Measurements from ENCODE around the gene CLSTN2. TPM values are rescaled to one million over a fixed set of nuclear protein-coding genes. Genes with fewer than 3 reads are reported as not detected.

The CLSTN2 gene
- total and polyA plus RNA-seq, 5 donors from 2014 or later, result not detected

DNA sequence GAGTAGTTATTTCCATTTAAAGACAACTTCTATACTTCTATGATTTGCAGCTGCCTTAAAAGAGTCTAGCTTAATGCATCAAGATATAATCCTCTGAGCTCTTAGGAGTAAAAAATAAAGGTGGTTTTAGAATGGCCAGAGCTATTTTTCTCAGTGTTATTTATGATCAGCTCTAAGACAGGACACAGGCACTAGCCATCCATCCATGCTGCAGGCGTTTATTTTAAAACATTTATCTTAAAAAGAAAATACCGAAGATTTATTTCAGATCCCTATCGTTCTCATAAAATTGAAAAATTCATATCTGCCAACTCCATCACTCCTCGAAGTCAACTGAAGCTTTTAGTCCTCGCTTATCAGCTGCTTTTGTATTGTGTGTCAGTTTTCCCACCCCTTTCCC lies 243.5 kb downstream of the CLSTN2 start:
- H3K36me3 Mint-ChIP-seq, result no peaks in the 10 kb centered on the region
- Histone ChIP-seq H3K4me3 (ENCODE audit: low read depth, low read length) (no peak overlapping the region), H3K4me1 (ENCODE audit: control insufficient read depth, insufficient read depth, low read length, poor library complexity, severe bottlenecking) (no peaks in the 10 kb centered on the region), H3K9me3 (ENCODE audit: control insufficient read depth in 2 of 2, low read length in 2 of 2) (no peaks in the 10 kb centered on the region), H3K27ac (ENCODE audit: insufficient read depth, low read length, poor library complexity, severe bottlenecking) (no peak overlapping the region), H3K36me3 (ENCODE audit: control insufficient read depth, insufficient read depth, low read length) (no peaks in the 10 kb centered on the region), H3K27me3 (ENCODE audit: control insufficient read depth, insufficient read depth, low read length) (no peaks in the 10 kb centered on the region)
- H3K9me3 Mint-ChIP-seq, result peaks cover 0 to 7% (median 0%) of the 10 kb centered on the region in 7 donors
- no peak overlapping the region for H3K4me3 Mint-ChIP-seq
- peak overlapping the region in 1 of 3 donors; percentile 21 for H3K27ac Mint-ChIP-seq
- H3K4me1 Mint-ChIP-seq, result peaks cover 0 to 2% (median 0%) of the 10 kb centered on the region in 4 donors
- DNase-seq (no peak), ATAC-seq (ENCODE audit: low read depth in 2 of 2) (no peak)
- no peaks in the 10 kb centered on the region for H3K27me3 Mint-ChIP-seq

DNA sequence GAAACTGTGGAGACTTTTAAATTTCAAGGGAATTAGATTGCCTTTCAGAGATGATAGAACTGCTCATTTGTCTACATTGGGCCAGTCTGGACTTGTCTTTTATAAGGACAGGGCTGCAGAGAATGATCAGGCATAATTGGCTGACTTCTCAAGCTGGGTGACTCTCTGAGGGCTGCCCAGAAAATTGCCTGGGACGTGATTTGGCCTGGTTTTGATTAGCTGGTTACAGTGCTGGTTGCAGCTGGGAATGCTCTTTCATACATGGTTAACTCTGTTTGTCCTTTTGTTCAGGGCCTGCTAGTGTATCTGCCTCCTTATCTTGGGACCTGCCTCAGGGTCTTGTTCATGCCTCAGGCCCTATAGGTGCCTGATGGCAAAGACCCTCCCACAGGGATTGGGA lies 245.6 kb downstream of the CLSTN2 start:
- H3K4me3 Mint-ChIP-seq, result no peak overlapping the region
- no peak for ATAC-seq (ENCODE audit: low read depth in 2 of 2)
- no peaks in the 10 kb centered on the region for H3K4me1 ChIP-seq (ENCODE audit: control insufficient read depth, insufficient read depth, low read length, poor library complexity, severe bottlenecking)

DNA sequence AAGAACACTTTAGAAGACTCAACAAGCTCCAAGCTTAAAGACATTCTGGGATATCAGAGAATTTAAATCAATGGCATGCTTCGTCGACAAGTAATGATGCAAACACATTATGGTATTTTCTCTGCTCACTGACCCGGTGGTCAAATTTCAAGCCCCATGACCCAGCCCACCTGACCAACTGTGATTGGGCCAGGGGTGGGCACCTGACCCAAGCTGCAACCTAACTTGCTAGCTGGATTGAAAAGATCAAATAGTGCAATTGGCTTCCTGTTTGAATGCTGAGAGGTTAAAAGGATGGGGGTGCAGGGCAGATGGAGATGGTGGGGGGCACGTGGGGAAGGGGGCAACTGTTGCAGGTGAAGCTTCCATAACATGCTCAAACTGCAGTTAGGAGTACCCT lies 250.4 kb downstream of the CLSTN2 start:
- Mint-ChIP-seq H3K36me3 (no peaks in the 10 kb centered on the region), H3K27ac (no peak overlapping the region), H3K4me3 (no peak overlapping the region), H3K27me3 (no peaks in the 10 kb centered on the region), H3K9me3 (peaks cover 0 to 4% (median 0%) of the 10 kb centered on the region in 7 donors), H3K4me1 (peaks cover 0 to 2% (median 0%) of the 10 kb centered on the region in 4 donors)
- Histone ChIP-seq H3K27ac (ENCODE audit: insufficient read depth, low read length, poor library complexity, severe bottlenecking) (no peak overlapping the region), H3K4me3 (ENCODE audit: low read depth, low read length) (no peak overlapping the region), H3K4me1 (ENCODE audit: control insufficient read depth, insufficient read depth, low read length, poor library complexity, severe bottlenecking) (no peaks in the 10 kb centered on the region), H3K36me3 (ENCODE audit: control insufficient read depth, insufficient read depth, low read length) (no peaks in the 10 kb centered on the region), H3K9me3 (ENCODE audit: control insufficient read depth in 2 of 2, low read length in 2 of 2) (no peaks in the 10 kb centered on the region), H3K27me3 (ENCODE audit: control insufficient read depth, insufficient read depth, low read length) (no peaks in the 10 kb centered on the region)
- no peak for ATAC-seq (ENCODE audit: low read depth in 2 of 2)
- DNase-seq, result no peak

More for the DNA sequence above, 245.6 kb downstream of the CLSTN2 start:
- Histone ChIP-seq H3K36me3 (ENCODE audit: control insufficient read depth, insufficient read depth, low read length) (no peaks in the 10 kb centered on the region), H3K9me3 (ENCODE audit: control insufficient read depth in 2 of 2, low read length in 2 of 2) (no peaks in the 10 kb centered on the region), H3K4me3 (ENCODE audit: low read depth, low read length) (no peak overlapping the region), H3K27me3 (ENCODE audit: control insufficient read depth, insufficient read depth, low read length) (no peaks in the 10 kb centered on the region), H3K27ac (ENCODE audit: insufficient read depth, low read length, poor library complexity, severe bottlenecking) (no peak overlapping the region)
- Mint-ChIP-seq H3K27me3 (no peaks in the 10 kb centered on the region), H3K9me3 (no peaks in the 10 kb centered on the region), H3K27ac (no peak overlapping the region), H3K4me1 (peaks cover 0 to 2% (median 0%) of the 10 kb centered on the region in 4 donors), H3K36me3 (no peaks in the 10 kb centered on the region)
- no peak for DNase-seq

GRCh38 chr3:140186421-140186920 lies 251.5 kb downstream of the CLSTN2 start:
- ATAC-seq (ENCODE audit: low read depth in 2 of 2), result no peak
- no peak for DNase-seq
- Histone ChIP-seq H3K36me3 (ENCODE audit: control insufficient read depth, insufficient read depth, low read length) (no peaks in the 10 kb centered on the region), H3K27me3 (ENCODE audit: control insufficient read depth, insufficient read depth, low read length) (no peaks in the 10 kb centered on the region), H3K4me1 (ENCODE audit: control insufficient read depth, insufficient read depth, low read length, poor library complexity, severe bottlenecking) (no peaks in the 10 kb centered on the region), H3K9me3 (ENCODE audit: control insufficient read depth in 2 of 2, low read length in 2 of 2) (no peaks in the 10 kb centered on the region), H3K27ac (ENCODE audit: insufficient read depth, low read length, poor library complexity, severe bottlenecking) (no peak overlapping the region), H3K4me3 (ENCODE audit: low read depth, low read length) (no peak overlapping the region)
- Mint-ChIP-seq H3K27me3 (peaks cover 3% of the 10 kb centered on the region), H3K36me3 (no peaks in the 10 kb centered on the region), H3K4me1 (peaks cover 0 to 2% (median 0%) of the 10 kb centered on the region in 4 donors), H3K9me3 (peaks cover 0 to 4% (median 0%) of the 10 kb centered on the region in 7 donors), H3K27ac (no peak overlapping the region), H3K4me3 (no peak overlapping the region)

GRCh38 chr3:140187028-140187427 lies 252.0 kb downstream of the CLSTN2 start:
- no peak for DNase-seq
- no peak overlapping the region for H3K4me3 ChIP-seq (ENCODE audit: low read depth, low read length)
- H3K36me3 Mint-ChIP-seq, result no peaks in the 10 kb centered on the region
- ATAC-seq (ENCODE audit: low read depth in 2 of 2), result no peak
- no peak overlapping the region for H3K27ac ChIP-seq (ENCODE audit: insufficient read depth, low read length, poor library complexity, severe bottlenecking)
- H3K36me3 ChIP-seq (ENCODE audit: control insufficient read depth, insufficient read depth, low read length), result no peaks in the 10 kb centered on the region
- peaks cover 0 to 4% (median 0%) of the 10 kb centered on the region in 7 donors for H3K9me3 Mint-ChIP-seq
- H3K9me3 ChIP-seq (ENCODE audit: control insufficient read depth in 2 of 2, low read length in 2 of 2), result no peaks in the 10 kb centered on the region
- H3K4me3 Mint-ChIP-seq, result no peak overlapping the region
- no peaks in the 10 kb centered on the region for H3K27me3 ChIP-seq (ENCODE audit: control insufficient read depth, insufficient read depth, low read length)
- H3K4me1 ChIP-seq (ENCODE audit: control insufficient read depth, insufficient read depth, low read length, poor library complexity, severe bottlenecking), result no peaks in the 10 kb centered on the region
- no peaks in the 10 kb centered on the region for H3K4me1 Mint-ChIP-seq
- H3K27me3 Mint-ChIP-seq, result peaks cover 6% of the 10 kb centered on the region
- H3K27ac Mint-ChIP-seq, result peak overlapping the region in 1 of 3 donors; percentile 9

DNA sequence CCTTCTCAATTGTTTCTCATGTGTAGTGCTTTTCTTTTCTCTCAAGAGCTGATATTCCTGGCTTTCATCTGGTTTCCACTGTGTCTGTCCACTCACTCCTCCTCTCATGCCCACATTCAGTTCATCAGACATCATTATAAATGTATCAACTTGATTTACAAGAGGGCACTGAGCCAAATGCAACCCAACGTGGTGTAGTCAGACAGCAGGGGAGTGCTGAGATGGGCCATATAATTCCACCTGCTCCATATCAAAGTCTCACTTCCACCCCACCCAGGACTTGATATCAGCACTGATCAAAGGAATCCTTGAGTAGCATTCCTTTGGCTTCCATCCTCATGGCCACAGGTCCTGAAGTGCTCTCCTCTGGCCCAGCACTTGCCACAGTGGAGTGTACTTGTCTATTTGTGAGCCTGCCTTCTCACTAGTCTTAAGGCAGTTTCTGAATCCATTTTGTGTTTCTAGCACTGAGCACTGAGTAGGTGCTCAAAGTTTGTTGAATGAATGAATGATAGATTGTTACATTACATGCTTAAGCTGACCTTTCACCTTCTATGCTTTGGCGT lies 252.8 kb downstream of the CLSTN2 start:
- Histone ChIP-seq H3K27ac (ENCODE audit: insufficient read depth, low read length, poor library complexity, severe bottlenecking) (no peak overlapping the region), H3K4me3 (ENCODE audit: low read depth, low read length) (no peak overlapping the region), H3K9me3 (ENCODE audit: control insufficient read depth in 2 of 2, low read length in 2 of 2) (no peaks in the 10 kb centered on the region), H3K36me3 (ENCODE audit: control insufficient read depth, insufficient read depth, low read length) (no peaks in the 10 kb centered on the region), H3K27me3 (ENCODE audit: control insufficient read depth, insufficient read depth, low read length) (no peaks in the 10 kb centered on the region), H3K4me1 (ENCODE audit: control insufficient read depth, insufficient read depth, low read length, poor library complexity, severe bottlenecking) (no peaks in the 10 kb centered on the region)
- ATAC-seq (ENCODE audit: low read depth in 2 of 2), result no peak
- Mint-ChIP-seq H3K4me1 (no peaks in the 10 kb centered on the region), H3K27me3 (peaks cover 6% of the 10 kb centered on the region), H3K9me3 (peaks cover 0 to 4% (median 1%) of the 10 kb centered on the region in 7 donors), H3K36me3 (no peaks in the 10 kb centered on the region), H3K4me3 (no peak overlapping the region), H3K27ac (peak overlapping the region in 1 of 3 donors; percentile 9)
- DNase-seq, result no peak

DNA sequence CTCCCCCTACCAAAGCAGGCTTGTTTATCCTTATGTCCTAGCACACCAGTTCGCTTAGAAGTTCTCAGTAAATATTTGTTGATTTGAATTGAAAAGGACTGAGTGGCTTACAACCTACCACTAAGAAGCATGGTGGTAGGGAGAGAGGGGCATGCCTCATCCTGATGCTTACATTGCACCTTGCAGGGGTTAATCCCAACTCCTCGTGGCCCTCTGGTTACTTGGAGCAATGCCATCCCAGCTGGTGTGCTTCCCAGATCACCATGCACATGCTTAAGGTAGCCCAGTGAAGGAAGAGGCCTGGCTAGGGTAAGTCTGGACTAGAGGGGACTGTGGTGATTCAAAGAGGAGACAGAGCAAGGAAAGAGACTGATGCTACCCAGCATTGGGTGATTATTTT lies 253.3 kb downstream of the CLSTN2 start:
- peaks cover 0 to 4% (median 1%) of the 10 kb centered on the region in 7 donors for H3K9me3 Mint-ChIP-seq
- H3K4me1 Mint-ChIP-seq, result no peaks in the 10 kb centered on the region
- Histone ChIP-seq H3K4me1 (ENCODE audit: control insufficient read depth, insufficient read depth, low read length, poor library complexity, severe bottlenecking) (no peaks in the 10 kb centered on the region), H3K27ac (ENCODE audit: insufficient read depth, low read length, poor library complexity, severe bottlenecking) (no peak overlapping the region), H3K36me3 (ENCODE audit: control insufficient read depth, insufficient read depth, low read length) (no peaks in the 10 kb centered on the region), H3K9me3 (ENCODE audit: control insufficient read depth in 2 of 2, low read length in 2 of 2) (no peaks in the 10 kb centered on the region), H3K4me3 (ENCODE audit: low read depth, low read length) (no peak overlapping the region), H3K27me3 (ENCODE audit: control insufficient read depth, insufficient read depth, low read length) (no peaks in the 10 kb centered on the region)
- no peaks in the 10 kb centered on the region for H3K36me3 Mint-ChIP-seq
- DNase-seq (no peak), ATAC-seq (ENCODE audit: low read depth in 2 of 2) (no peak)
- H3K4me3 Mint-ChIP-seq, result no peak overlapping the region
- H3K27ac Mint-ChIP-seq, result no peak overlapping the region
- peaks cover 6% of the 10 kb centered on the region for H3K27me3 Mint-ChIP-seq

- no peak for ATAC-seq (ENCODE audit: low read depth in 2 of 2)
These were observed 254.3 kb downstream of the CLSTN2 start for GRCh38 chr3:140189267-140189666.

More at GRCh38 chr3:140189267-140189666, 254.3 kb downstream of the CLSTN2 start:
- Mint-ChIP-seq H3K36me3 (no peaks in the 10 kb centered on the region), H3K27ac (no peak overlapping the region), H3K4me3 (no peak overlapping the region), H3K4me1 (no peaks in the 10 kb centered on the region), H3K27me3 (peaks cover 6% of the 10 kb centered on the region), H3K9me3 (peaks cover 0 to 7% (median 2%) of the 10 kb centered on the region in 7 donors)
- Histone ChIP-seq H3K36me3 (ENCODE audit: control insufficient read depth, insufficient read depth, low read length) (no peaks in the 10 kb centered on the region), H3K27ac (ENCODE audit: insufficient read depth, low read length, poor library complexity, severe bottlenecking) (no peak overlapping the region), H3K9me3 (ENCODE audit: control insufficient read depth in 2 of 2, low read length in 2 of 2) (no peaks in the 10 kb centered on the region), H3K4me1 (ENCODE audit: control insufficient read depth, insufficient read depth, low read length, poor library complexity, severe bottlenecking) (no peaks in the 10 kb centered on the region), H3K4me3 (ENCODE audit: low read depth, low read length) (no peak overlapping the region), H3K27me3 (ENCODE audit: control insufficient read depth, insufficient read depth, low read length) (no peaks in the 10 kb centered on the region)
- no peak for DNase-seq

All from CD4-positive, CD25-positive, alpha-beta regulatory T cell (primary cell).